Vagina (tissue), 2 donors: Measurements from ENCODE around the gene SSU72.
A peak's percentile ranks its signal among the peaks of the same experiment; 100 is the strongest.

Experiments
- CTCF ChIP-seq, 3 experiments: fragments of 450-650 bp in 2 of 3; fragments of 200-600 bp in 1 of 3; sonication (generic) in 1 of 3; IDR thresholded peaks; one replicate each; pipeline ENCODE4 v1.5.1; 2017 to 2019; ENCODE audit warnings: antibody characterized with exemption in 3 of 3, mild to moderate bottlenecking in 2 of 3, moderate library complexity in 2 of 3
- POLR2A ChIP-seq, 2 donors: fragments of 450-650 bp; IDR thresholded peaks; one replicate each; pipeline ENCODE4 v1.6.1; 2017; ENCODE audit warnings: antibody characterized with exemption in 2 of 2, mild to moderate bottlenecking in 2 of 2, moderate library complexity in 2 of 2
- POLR2AphosphoS5 ChIP-seq, 2 donors: sonication (generic); formaldehyde crosslinking; IDR thresholded peaks; one replicate each; pipeline ENCODE4 v1.9.0; 2017; ENCODE audit warnings: antibody characterized with exemption in 2 of 2, mild to moderate bottlenecking in 2 of 2, low read depth in 1 of 2; ENCODE audit not compliant: insufficient read depth in 1 of 2

- TF ChIP-seq CTCF (IDR thresholded peaks at IDR 0.05) (no peak), POLR2A (IDR thresholded peaks at IDR 0.05) (peak; percentile 44 to 74), POLR2AphosphoS5 (IDR thresholded peaks at IDR 0.05; ENCODE audit: insufficient read depth in 1 of 2, low read depth in 1 of 2) (peak; percentile 75 to 97)
These were observed at the start of gene SSU72 for GRCh38 chr1:1574721-1575537.
